HG03045 (cell line): ENCODE results near the gene PIK3R4.
A peak's percentile ranks its signal among the peaks of the same experiment; 100 is the strongest.

ENCODE experiments used
- ATAC-seq: cut with Tn5 transposase; IDR thresholded peaks from one replicate; pipeline ENCODE4 v1.9.1; 2021; ENCODE audit warnings: mild to moderate bottlenecking, moderate library complexity; ENCODE audit not compliant: unreplicated experiment

The PIK3R4 gene

GRCh38 chr3:130746246-130747039 lies at the start of gene PIK3R4:
Gene PIK3R4 (minus strand): TSS chr3:130746829. CDS start chr3:130745218, 1,611 bp downstream.
- peak; percentile 95 for ATAC-seq

GRCh38 chr3:130795396-130795795 lies 48.8 kb upstream of the PIK3R4 start:
- no peak for ATAC-seq

GRCh38 chr3:130792246-130792645 lies 45.6 kb upstream of the PIK3R4 start:
- ATAC-seq, result no peak

GRCh38 chr3:130789782-130790322 lies 43.2 kb upstream of the PIK3R4 start:
- ATAC-seq, result no peak

- no peak for ATAC-seq
Observed at GRCh38 chr3:130787422-130788068, 40.9 kb upstream of the PIK3R4 start.

GRCh38 chr3:130786306-130786705 lies 39.7 kb upstream of the PIK3R4 start:
- ATAC-seq, result no peak

GRCh38 chr3:130783629-130784028 lies 37.0 kb upstream of the PIK3R4 start:
- ATAC-seq, result no peak

- ATAC-seq, result peak; percentile 22
Observed at GRCh38 chr3:130779486-130779885, 32.9 kb upstream of the PIK3R4 start.

- peak; percentile 93 for ATAC-seq
Observed at GRCh38 chr3:130779031-130779430, 32.4 kb upstream of the PIK3R4 start.

GRCh38 chr3:130773366-130773765 lies 26.7 kb upstream of the PIK3R4 start:
- ATAC-seq, result no peak

GRCh38 chr3:130772129-130772528 lies 25.5 kb upstream of the PIK3R4 start:
- no peak for ATAC-seq

- no peak for ATAC-seq
Observed at GRCh38 chr3:130770644-130771043, 24.0 kb upstream of the PIK3R4 start.

GRCh38 chr3:130761730-130762311 lies 15.2 kb upstream of the PIK3R4 start:
- no peak for ATAC-seq

- no peak for ATAC-seq
Observed at GRCh38 chr3:130760922-130761321, 14.3 kb upstream of the PIK3R4 start.

- no peak for ATAC-seq
Observed at GRCh38 chr3:130759692-130760338, 13.2 kb upstream of the PIK3R4 start.

GRCh38 chr3:130758624-130759369 lies 12.2 kb upstream of the PIK3R4 start:
- no peak for ATAC-seq

- ATAC-seq, result no peak
Observed at GRCh38 chr3:130757611-130758150, 11.1 kb upstream of the PIK3R4 start.

GRCh38 chr3:130755666-130756065 lies 9.0 kb upstream of the PIK3R4 start:
- ATAC-seq, result no peak

- ATAC-seq, result no peak
Observed at GRCh38 chr3:130748981-130749380, 2.4 kb upstream of the PIK3R4 start.

- no peak for ATAC-seq
Observed at GRCh38 chr3:130748467-130748861, 1.8 kb upstream of the PIK3R4 start.
